WTC11 (cell line): ENCODE data around the gene ITGAV. TPM values are rescaled to one million over a fixed set of nuclear protein-coding genes. Genes with fewer than 3 reads are reported as not detected.

Source experiments
- ATAC-seq: fragments of 200-7000 bp; cut with Tn5 transposase; 2 replicates; pipeline ENCODE4 v1.10.0; 2021; ENCODE audit warnings: mild to moderate bottlenecking, moderate library complexity
- CTCF ChIA-PET: fragments of 300-600 bp; sonication (Branson Sonifier 250); formaldehyde crosslinking; loops from one replicate; lab custom pipeline; 2021; ENCODE audit warnings: antibody characterized with exemption; lab: Charles Lee
- POLR2A ChIA-PET: fragments of 350-600 bp; sonication (Branson Sonifier 250); formaldehyde crosslinking; loops from one replicate; lab custom pipeline; 2021; ENCODE audit warnings: antibody characterized with exemption; lab: Charles Lee
- DNase-seq: peaks from one replicate; pipeline ENCODE4 v3.0.0; 2021; ENCODE audit warnings: low spot score
- H3K27ac Mint-ChIP-seq: 2 replicates; pipeline ENCODE4 v1.8.0; 2021; ENCODE audit warnings: mixed read lengths
- H3K27me3 Mint-ChIP-seq: 2 replicates; pipeline ENCODE4 v1.8.0; 2021; ENCODE audit warnings: low read depth, mild to moderate bottlenecking, moderate library complexity, mixed read lengths
- H3K36me3 Mint-ChIP-seq: 2 replicates; pipeline ENCODE4 v1.8.0; 2021; ENCODE audit warnings: mixed read lengths
- H3K4me1 Mint-ChIP-seq: 2 replicates; pipeline ENCODE4 v1.8.0; 2022; ENCODE audit warnings: mixed read lengths
- H3K4me3 Mint-ChIP-seq: 2 replicates; pipeline ENCODE4 v1.8.0; 2021; ENCODE audit warnings: mild to moderate bottlenecking, moderate library complexity, mixed read lengths
- H3K9me3 Mint-ChIP-seq: 2 replicates; pipeline ENCODE4 v1.8.0; 2021; ENCODE audit warnings: mixed read lengths
- ATF1 ChIP-seq: sonication (generic); formaldehyde crosslinking; IDR thresholded peaks from 2 replicates; pipeline ENCODE4 v1.8.1; 2023; ENCODE audit warnings: mild to moderate bottlenecking, moderate library complexity, missing genetic modification reagents
- CBFB ChIP-seq: sonication (generic); formaldehyde crosslinking; IDR thresholded peaks from 2 replicates; pipeline ENCODE4 v1.8.1; 2022; ENCODE audit warnings: mild to moderate bottlenecking, low read depth, missing genetic modification reagents
- ELF4 ChIP-seq: sonication (generic); formaldehyde crosslinking; IDR thresholded peaks from 2 replicates; pipeline ENCODE4 v1.8.1; 2022; ENCODE audit warnings: low read depth, mild to moderate bottlenecking, moderate library complexity, missing genetic modification reagents
- EMX1 ChIP-seq: fragments of 250-450 bp; sonication (Bioruptor Pico); IDR thresholded peaks from 2 replicates; pipeline ENCODE4 v1.8.0; 2021; ENCODE audit warnings: mild to moderate bottlenecking
- ESRRA ChIP-seq: sonication (generic); formaldehyde crosslinking; IDR thresholded peaks from 2 replicates; pipeline ENCODE4 v1.8.1; 2022; ENCODE audit warnings: mild to moderate bottlenecking, missing genetic modification reagents, borderline replicate concordance
- FOXK1 ChIP-seq: sonication (generic); formaldehyde crosslinking; IDR thresholded peaks from 2 replicates; pipeline ENCODE4 v1.8.0; 2022; ENCODE audit warnings: mild to moderate bottlenecking, moderate library complexity, missing genetic modification reagents
- GRHL2 ChIP-seq: fragments of 250-450 bp; sonication (Bioruptor Pico); IDR thresholded peaks from 2 replicates; pipeline ENCODE4 v1.8.0; 2022; ENCODE audit warnings: mild to moderate bottlenecking, moderate library complexity; ENCODE audit not compliant: insufficient replicate concordance, severe bottlenecking
- JUN ChIP-seq: sonication (generic); formaldehyde crosslinking; IDR thresholded peaks from 2 replicates; pipeline ENCODE4 v1.8.0; 2023; ENCODE audit warnings: mild to moderate bottlenecking, missing genetic modification reagents
- KAT7 ChIP-seq: sonication (generic); formaldehyde crosslinking; IDR thresholded peaks from 2 replicates; pipeline ENCODE4 v1.8.1; 2023; ENCODE audit warnings: missing genetic modification reagents, mild to moderate bottlenecking, borderline replicate concordance
- MYBL2 ChIP-seq: sonication (generic); formaldehyde crosslinking; IDR thresholded peaks from 2 replicates; pipeline ENCODE4 v1.8.1; 2023; ENCODE audit warnings: mild to moderate bottlenecking, moderate library complexity, missing genetic modification reagents
- OVOL2 ChIP-seq: fragments of 250-450 bp; sonication (Bioruptor Pico); IDR thresholded peaks from 2 replicates; pipeline ENCODE4 v1.9.0; 2021; ENCODE audit warnings: mild to moderate bottlenecking, borderline replicate concordance
- TEAD1 ChIP-seq: sonication (generic); formaldehyde crosslinking; IDR thresholded peaks from 2 replicates; pipeline ENCODE4 v1.8.0; 2022; ENCODE audit warnings: mild to moderate bottlenecking, missing genetic modification reagents
- ZNF317 ChIP-seq: sonication (generic); formaldehyde crosslinking; IDR thresholded peaks from 2 replicates; pipeline ENCODE4 v1.8.1; 2023; ENCODE audit warnings: low read depth, mild to moderate bottlenecking, moderate library complexity, missing genetic modification reagents, borderline replicate concordance
- ZNF396 ChIP-seq: fragments of 250-450 bp; sonication (Bioruptor Pico); IDR thresholded peaks from 2 replicates; pipeline ENCODE4 v1.8.0; 2021; ENCODE audit warnings: mild to moderate bottlenecking, moderate library complexity, borderline replicate concordance
- ZNF416 ChIP-seq: fragments of 250-450 bp; sonication (Bioruptor Pico); IDR thresholded peaks from 2 replicates; pipeline ENCODE4 v1.9.0; 2021; ENCODE audit warnings: mild to moderate bottlenecking, inconsistent platforms
- ZNF423 ChIP-seq: fragments of 250-450 bp; sonication (Bioruptor Pico); IDR thresholded peaks from 2 replicates; pipeline ENCODE4 v2.1.2; 2022; ENCODE audit warnings: mild to moderate bottlenecking, moderate library complexity
- total RNA-seq: library from RNA; stranded (reverse); gene quantifications from 3 replicates; pipeline ENCODE4 v1.2.3, GENCODE V29; 2021
- TF ChIP-seq, protein P1 (sequence below): sonication (generic); formaldehyde crosslinking; IDR thresholded peaks from 2 replicates; pipeline ENCODE4 v1.8.1; 2022; ENCODE audit warnings: mild to moderate bottlenecking, missing genetic modification reagents, moderate library complexity, borderline replicate concordance
- TF ChIP-seq, protein P2 (sequence below): sonication (generic); formaldehyde crosslinking; IDR thresholded peaks from 2 replicates; pipeline ENCODE4 v1.8.0; 2022; ENCODE audit warnings: mild to moderate bottlenecking, missing genetic modification reagents
- TF ChIP-seq, protein P3 (sequence below): sonication (generic); formaldehyde crosslinking; IDR thresholded peaks from 2 replicates; pipeline ENCODE4 v1.8.1; 2023; ENCODE audit warnings: mild to moderate bottlenecking, missing genetic modification reagents, moderate library complexity
- TF ChIP-seq, protein P4 (sequence below): fragments of 250-450 bp; sonication (Bioruptor Pico); IDR thresholded peaks from 2 replicates; pipeline ENCODE4 v1.9.0; 2021; ENCODE audit warnings: moderate library complexity, mild to moderate bottlenecking, inconsistent platforms, borderline replicate concordance
- TF ChIP-seq, protein P5 (sequence below): sonication (generic); formaldehyde crosslinking; IDR thresholded peaks from 2 replicates; pipeline ENCODE4 v1.8.0; 2022; ENCODE audit warnings: mild to moderate bottlenecking, missing genetic modification reagents
- TF ChIP-seq, protein P6 (sequence below): fragments of 250-450 bp; sonication (Bioruptor Pico); IDR thresholded peaks from 2 replicates; pipeline ENCODE4 v1.9.0; 2021; ENCODE audit warnings: mild to moderate bottlenecking, borderline replicate concordance

The ITGAV gene
- total RNA-seq, 1 experiment from 2014 or later: 30.0 TPM

DNA sequence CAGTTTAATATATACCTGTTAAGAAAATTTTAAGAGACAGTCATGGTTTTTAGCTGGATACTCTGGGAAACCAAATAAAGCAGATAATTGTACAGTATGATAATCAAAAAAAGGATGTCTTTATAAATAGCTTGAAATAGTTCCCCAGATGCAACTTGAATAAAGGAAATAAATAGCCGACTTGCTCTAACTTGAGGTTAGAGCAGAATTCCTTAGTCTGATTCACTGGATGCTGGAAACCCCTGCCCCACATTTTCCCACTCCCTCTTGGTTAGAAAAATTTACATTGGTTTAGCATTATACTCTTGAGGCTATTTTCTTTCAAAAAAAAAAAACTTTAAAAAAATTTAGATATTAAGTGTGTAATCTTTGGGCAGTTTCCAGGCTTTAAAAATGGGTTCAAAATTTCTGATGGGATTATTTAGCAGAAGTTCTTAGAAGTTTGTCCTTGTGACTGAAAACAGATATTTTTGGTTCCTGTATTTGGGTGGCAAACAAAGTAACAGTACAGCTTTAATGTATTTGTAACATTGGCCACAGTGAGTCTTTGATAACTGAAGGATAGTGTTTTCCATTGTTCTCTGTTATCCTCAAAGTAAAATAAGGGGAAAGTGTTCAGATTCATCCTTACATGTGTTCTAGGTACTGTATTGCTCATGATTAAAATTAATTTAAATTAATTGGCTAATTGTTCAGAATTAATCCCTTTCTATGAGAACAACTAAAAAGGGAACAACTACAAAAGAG lies 39.6 kb downstream of the ITGAV start:
- H3K4me1 Mint-ChIP-seq: peaks cover 18% of the 10 kb centered on the region

DNA sequence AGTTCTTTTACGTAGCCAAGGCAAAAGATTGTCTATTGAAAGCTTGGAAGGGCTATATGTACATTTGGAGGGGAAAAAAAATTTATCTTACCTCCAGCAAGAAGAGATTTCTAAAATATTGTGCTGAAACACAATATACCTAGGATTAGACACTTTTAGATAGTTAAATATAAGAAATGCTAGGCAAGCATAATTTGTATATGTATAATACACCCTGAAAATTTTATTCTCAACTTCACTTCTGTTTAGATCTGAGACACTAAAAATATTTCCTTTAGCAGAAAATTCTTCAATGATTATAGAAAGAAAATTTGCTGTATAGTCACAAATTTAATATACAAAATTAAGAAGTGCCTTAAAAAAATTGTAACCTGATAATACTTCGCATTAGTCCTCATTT lies 42.6 kb downstream of the ITGAV start:
- no peak for ATAC-seq
- DNase-seq: no peak
- H3K4me3 Mint-ChIP-seq: no peak overlapping the region
- TF ChIP-seq CBFB (CRISPR knock-in tag) (no peak), ZNF423 (CRISPR knock-in tag) (no peak), ATF1 (CRISPR knock-in tag) (no peak), ESRRA (CRISPR knock-in tag) (no peak), JUN (no peak), ZNF416 (CRISPR knock-in tag) (no peak), GRHL2 (CRISPR knock-in tag) (no peak)
- TF ChIP-seq, protein P1, sequence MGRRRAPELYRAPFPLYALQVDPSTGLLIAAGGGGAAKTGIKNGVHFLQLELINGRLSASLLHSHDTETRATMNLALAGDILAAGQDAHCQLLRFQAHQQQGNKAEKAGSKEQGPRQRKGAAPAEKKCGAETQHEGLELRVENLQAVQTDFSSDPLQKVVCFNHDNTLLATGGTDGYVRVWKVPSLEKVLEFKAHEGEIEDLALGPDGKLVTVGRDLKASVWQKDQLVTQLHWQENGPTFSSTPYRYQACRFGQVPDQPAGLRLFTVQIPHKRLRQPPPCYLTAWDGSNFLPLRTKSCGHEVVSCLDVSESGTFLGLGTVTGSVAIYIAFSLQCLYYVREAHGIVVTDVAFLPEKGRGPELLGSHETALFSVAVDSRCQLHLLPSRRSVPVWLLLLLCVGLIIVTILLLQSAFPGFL (CRISPR knock-in tag): no peak
- TF ChIP-seq, protein P2, sequence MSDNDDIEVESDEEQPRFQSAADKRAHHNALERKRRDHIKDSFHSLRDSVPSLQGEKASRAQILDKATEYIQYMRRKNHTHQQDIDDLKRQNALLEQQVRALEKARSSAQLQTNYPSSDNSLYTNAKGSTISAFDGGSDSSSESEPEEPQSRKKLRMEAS: no peak
- TF ChIP-seq, protein P3, sequence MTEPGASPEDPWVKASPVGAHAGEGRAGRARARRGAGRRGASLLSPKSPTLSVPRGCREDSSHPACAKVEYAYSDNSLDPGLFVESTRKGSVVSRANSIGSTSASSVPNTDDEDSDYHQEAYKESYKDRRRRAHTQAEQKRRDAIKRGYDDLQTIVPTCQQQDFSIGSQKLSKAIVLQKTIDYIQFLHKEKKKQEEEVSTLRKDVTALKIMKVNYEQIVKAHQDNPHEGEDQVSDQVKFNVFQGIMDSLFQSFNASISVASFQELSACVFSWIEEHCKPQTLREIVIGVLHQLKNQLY (CRISPR knock-in tag): no peak
- TF ChIP-seq, protein P4, sequence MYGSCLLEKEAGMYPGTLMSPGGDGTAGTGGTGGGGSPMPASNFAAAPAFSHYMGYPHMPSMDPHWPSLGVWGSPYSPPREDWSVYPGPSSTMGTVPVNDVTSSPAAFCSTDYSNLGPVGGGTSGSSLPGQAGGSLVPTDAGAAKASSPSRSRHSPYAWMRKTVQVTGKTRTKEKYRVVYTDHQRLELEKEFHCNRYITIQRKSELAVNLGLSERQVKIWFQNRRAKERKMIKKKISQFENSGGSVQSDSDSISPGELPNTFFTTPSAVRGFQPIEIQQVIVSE (CRISPR knock-in tag): no peak
- peaks cover 18% of the 10 kb centered on the region for H3K4me1 Mint-ChIP-seq
- H3K9me3 Mint-ChIP-seq: no peaks in the 10 kb centered on the region
- no peaks in the 10 kb centered on the region for H3K27me3 Mint-ChIP-seq
- no peaks in the 10 kb centered on the region for H3K36me3 Mint-ChIP-seq
- ChIA-PET POLR2A (no interaction called here), CTCF (no interaction called here)
- H3K27ac Mint-ChIP-seq: no peak overlapping the region

More for the DNA sequence above, 39.6 kb downstream of the ITGAV start:
- ChIA-PET POLR2A (no interaction called here), CTCF (interaction anchor here (0.6 kb wide), 1 partner anchor 103 kb away, joined by 4 read pairs; no protein-coding TSS in a partner anchor)
- DNase-seq (no peak), ATAC-seq (no peak)
- 0 out of 2 replicates have a peak, but pooled peaks cover 2% of the 10 kb centered on the region for H3K36me3 Mint-ChIP-seq
- TF ChIP-seq ZNF416 (CRISPR knock-in tag) (no peak), ELF4 (no peak), EMX1 (CRISPR knock-in tag) (no peak), KAT7 (CRISPR knock-in tag) (no peak), ZNF317 (CRISPR knock-in tag) (no peak), MYBL2 (CRISPR knock-in tag) (no peak), FOXK1 (CRISPR knock-in tag) (no peak), ZNF396 (CRISPR knock-in tag) (no peak), TEAD1 (no peak), OVOL2 (CRISPR knock-in tag) (no peak)
- TF ChIP-seq, protein P4 (CRISPR knock-in tag): no peak
- TF ChIP-seq, protein P5, sequence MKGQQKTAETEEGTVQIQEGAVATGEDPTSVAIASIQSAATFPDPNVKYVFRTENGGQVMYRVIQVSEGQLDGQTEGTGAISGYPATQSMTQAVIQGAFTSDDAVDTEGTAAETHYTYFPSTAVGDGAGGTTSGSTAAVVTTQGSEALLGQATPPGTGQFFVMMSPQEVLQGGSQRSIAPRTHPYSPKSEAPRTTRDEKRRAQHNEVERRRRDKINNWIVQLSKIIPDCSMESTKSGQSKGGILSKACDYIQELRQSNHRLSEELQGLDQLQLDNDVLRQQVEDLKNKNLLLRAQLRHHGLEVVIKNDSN (CRISPR knock-in tag): no peak
- TF ChIP-seq, protein P6, sequence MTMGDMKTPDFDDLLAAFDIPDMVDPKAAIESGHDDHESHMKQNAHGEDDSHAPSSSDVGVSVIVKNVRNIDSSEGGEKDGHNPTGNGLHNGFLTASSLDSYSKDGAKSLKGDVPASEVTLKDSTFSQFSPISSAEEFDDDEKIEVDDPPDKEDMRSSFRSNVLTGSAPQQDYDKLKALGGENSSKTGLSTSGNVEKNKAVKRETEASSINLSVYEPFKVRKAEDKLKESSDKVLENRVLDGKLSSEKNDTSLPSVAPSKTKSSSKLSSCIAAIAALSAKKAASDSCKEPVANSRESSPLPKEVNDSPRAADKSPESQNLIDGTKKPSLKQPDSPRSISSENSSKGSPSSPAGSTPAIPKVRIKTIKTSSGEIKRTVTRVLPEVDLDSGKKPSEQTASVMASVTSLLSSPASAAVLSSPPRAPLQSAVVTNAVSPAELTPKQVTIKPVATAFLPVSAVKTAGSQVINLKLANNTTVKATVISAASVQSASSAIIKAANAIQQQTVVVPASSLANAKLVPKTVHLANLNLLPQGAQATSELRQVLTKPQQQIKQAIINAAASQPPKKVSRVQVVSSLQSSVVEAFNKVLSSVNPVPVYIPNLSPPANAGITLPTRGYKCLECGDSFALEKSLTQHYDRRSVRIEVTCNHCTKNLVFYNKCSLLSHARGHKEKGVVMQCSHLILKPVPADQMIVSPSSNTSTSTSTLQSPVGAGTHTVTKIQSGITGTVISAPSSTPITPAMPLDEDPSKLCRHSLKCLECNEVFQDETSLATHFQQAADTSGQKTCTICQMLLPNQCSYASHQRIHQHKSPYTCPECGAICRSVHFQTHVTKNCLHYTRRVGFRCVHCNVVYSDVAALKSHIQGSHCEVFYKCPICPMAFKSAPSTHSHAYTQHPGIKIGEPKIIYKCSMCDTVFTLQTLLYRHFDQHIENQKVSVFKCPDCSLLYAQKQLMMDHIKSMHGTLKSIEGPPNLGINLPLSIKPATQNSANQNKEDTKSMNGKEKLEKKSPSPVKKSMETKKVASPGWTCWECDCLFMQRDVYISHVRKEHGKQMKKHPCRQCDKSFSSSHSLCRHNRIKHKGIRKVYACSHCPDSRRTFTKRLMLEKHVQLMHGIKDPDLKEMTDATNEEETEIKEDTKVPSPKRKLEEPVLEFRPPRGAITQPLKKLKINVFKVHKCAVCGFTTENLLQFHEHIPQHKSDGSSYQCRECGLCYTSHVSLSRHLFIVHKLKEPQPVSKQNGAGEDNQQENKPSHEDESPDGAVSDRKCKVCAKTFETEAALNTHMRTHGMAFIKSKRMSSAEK (CRISPR knock-in tag): no peak
- TF ChIP-seq, protein P1 (CRISPR knock-in tag): no peak
- no peak overlapping the region for H3K4me3 Mint-ChIP-seq
- H3K9me3 Mint-ChIP-seq: no peaks in the 10 kb centered on the region
- H3K27ac Mint-ChIP-seq: peak overlapping the region; percentile 55; the same call in 1 of the 2 replicates
- no peaks in the 10 kb centered on the region for H3K27me3 Mint-ChIP-seq
